B cell (primary cell): ENCODE measurements around the gene IFT20. TPM values are rescaled to one million over a fixed set of nuclear protein-coding genes. Genes with fewer than 3 reads are reported as not detected.

Experiments used
- ATAC-seq: fragments of 200-7000 bp; cut with Tn5 transposase; one replicate; pipeline ENCODE4 v1.10.0; 2021; ENCODE audit warnings: low read depth, mild to moderate bottlenecking, moderate number of reproducible peaks, moderate library complexity
- CTCF ChIA-PET: fragments of 350-600 bp; sonication (Branson Sonifier 250); formaldehyde crosslinking; loops from one replicate; lab custom pipeline; 2021; ENCODE audit warnings: antibody characterized with exemption, inconsistent platforms; lab: Charles Lee
- POLR2A ChIA-PET: fragments of 350-600 bp; sonication (Branson Sonifier 250); formaldehyde crosslinking; loops from one replicate; lab custom pipeline; 2021; ENCODE audit warnings: antibody characterized with exemption; lab: Charles Lee
- DNase-seq: peaks from one replicate; pipeline ENCODE4 v3.0.0; 2013
- H2AFZ ChIP-seq: 2 replicates; pipeline ENCODE4 v1.6.1; 2012; ENCODE audit warnings: mild to moderate bottlenecking, low read depth, low read length; ENCODE audit not compliant: insufficient read depth, poor library complexity, severe bottlenecking
- H3K27ac ChIP-seq, 2 donors: 1 replicate in 1 of 2; 2 replicates in 1 of 2; pipeline ENCODE4 v1.5.1; 2012 to 2013; ENCODE audit warnings: low read length in 2 of 2, mild to moderate bottlenecking in 2 of 2, moderate library complexity in 1 of 2
- H3K27me3 ChIP-seq, 4 experiments: fragments of 200-600 bp in 1 of 4; sonication (generic) in 1 of 4; replicated peaks in 1 of 4; 1 replicate in 2 of 4; 2 replicates in 2 of 4; pipeline versions ENCODE4 v1.6.1 to v1.7.0; 2013 to 2016; ENCODE audit warnings: low read length in 3 of 4, mild to moderate bottlenecking in 2 of 4, mixed read lengths in 1 of 4, moderate library complexity in 1 of 4; ENCODE audit not compliant: insufficient read depth in 4 of 4, control insufficient read depth in 3 of 4; ENCODE audit errors: control extremely low read depth in 1 of 4
- H3K36me3 ChIP-seq, 2 experiments: replicated peaks in 1 of 2; 1 replicate in 1 of 2; 2 replicates in 1 of 2; pipeline versions ENCODE4 v1.6.1 to v1.7.1; 2013; ENCODE audit warnings: low read length in 1 of 2; ENCODE audit not compliant: insufficient read depth in 2 of 2, control insufficient read depth in 1 of 2; ENCODE audit errors: control extremely low read depth in 1 of 2, extremely low read depth in 1 of 2
- H3K4me1 ChIP-seq, 2 donors: fragments of 200-600 bp in 1 of 2; sonication (generic) in 1 of 2; 1 replicate in 1 of 2; 2 replicates in 1 of 2; pipeline versions ENCODE4 v1.5.1 to v1.6.1; 2013 to 2017; ENCODE audit warnings: low read length in 2 of 2; ENCODE audit not compliant: control insufficient read depth in 2 of 2, insufficient read depth in 2 of 2
- H3K4me2 ChIP-seq: replicated peaks from 2 replicates; pipeline ENCODE3; 2012; ENCODE audit warnings: mild to moderate bottlenecking, low read depth, low read length; ENCODE audit not compliant: poor library complexity, severe bottlenecking
- H3K4me3 ChIP-seq, 5 experiments: fragments of 200-600 bp in 1 of 5; sonication (generic) in 1 of 5; 1 replicate in 3 of 5; 2 replicates in 2 of 5; pipeline versions ENCODE4 v1.5.1 to v1.7.0; 2011 to 2016; ENCODE audit warnings: low read length in 4 of 5, mild to moderate bottlenecking in 4 of 5, low read depth in 2 of 5, control low read depth in 1 of 5, moderate library complexity in 1 of 5; ENCODE audit not compliant: insufficient read depth in 1 of 5; ENCODE audit errors: control extremely low read depth in 1 of 5, extremely low read depth in 1 of 5
- H3K79me2 ChIP-seq: fragments of 200-600 bp; sonication (generic); one replicate; pipeline ENCODE4 v1.6.0; 2016; ENCODE audit warnings: low read length; ENCODE audit not compliant: control insufficient read depth, insufficient read depth
- H3K9ac ChIP-seq: fragments of 200-600 bp; sonication (generic); 2 replicates; pipeline ENCODE4 v1.6.1; 2017; ENCODE audit warnings: mild to moderate bottlenecking, low read length, moderate library complexity
- H3K9me3 ChIP-seq, 3 donors: one replicate each; pipeline versions ENCODE4 v1.6.1 to v1.7.1; 2013; ENCODE audit warnings: low read length in 2 of 3; ENCODE audit not compliant: control insufficient read depth in 2 of 3, insufficient read depth in 1 of 3; ENCODE audit errors: control extremely low read depth in 1 of 3
- H4K20me1 ChIP-seq: 2 replicates; pipeline ENCODE4 v1.6.0; 2012; ENCODE audit warnings: mild to moderate bottlenecking, low read length; ENCODE audit not compliant: insufficient read depth, control insufficient read depth, poor library complexity, severe bottlenecking
- H3K27ac Mint-ChIP-seq: one replicate; pipeline ENCODE4 v1.8.0; 2021; ENCODE audit warnings: mixed read lengths
- H3K27me3 Mint-ChIP-seq: one replicate; pipeline ENCODE4 v1.8.0; 2021; ENCODE audit warnings: mixed read lengths
- H3K4me1 Mint-ChIP-seq: one replicate; pipeline ENCODE4 v1.8.0; 2021; ENCODE audit warnings: mixed read lengths
- H3K4me3 Mint-ChIP-seq: one replicate; pipeline ENCODE4 v1.8.0; 2021; ENCODE audit warnings: mixed read lengths
- H3K9me3 Mint-ChIP-seq: one replicate; pipeline ENCODE4 v1.8.0; 2022; ENCODE audit warnings: mixed read lengths; ENCODE audit not compliant: insufficient read depth
- EZH2 ChIP-seq: IDR thresholded peaks from 2 replicates; pipeline ENCODE4 v1.6.1; 2012; ENCODE audit warnings: borderline replicate concordance, low read depth, mild to moderate bottlenecking, moderate library complexity, low read length; ENCODE audit not compliant: insufficient read depth, poor library complexity, severe bottlenecking
- WGBS: methylation state at CpG from one replicate; pipeline ENCODE4 v1.1.5; 2013; ENCODE audit warnings: missing lambda C conversion rate; ENCODE audit not compliant: insufficient coverage; 5-methylcytosine and 5-hydroxymethylcytosine counted together
- intact Hi-C: fragments of 100-400 bp; cut with micrococcal nuclease; formaldehyde crosslinking; loops from one replicate; pipeline ENCODE4 v1.10.0; 2022
- polyA plus RNA-seq: library from polyadenylated mRNA; depleted of rRNA; stranded (reverse); fragments of >200 nt; gene quantifications from 2 replicates; pipeline ENCODE4 v1.2.3, GENCODE V29; 2012
- total RNA-seq, 2 donors: library from RNA; stranded (reverse); fragments of 120-200 nt in 1 of 2; gene quantifications; 1 replicate in 1 of 2; 2 replicates in 1 of 2; pipeline versions ENCODE4 v1.2.3 to v1.2.4, GENCODE V29; 2013 to 2022
- TF ChIP-seq, protein P1 (sequence below): fragments of 200-600 bp; IDR thresholded peaks from one replicate; pipeline ENCODE4 v1.8.0; 2022; ENCODE audit warnings: antibody characterized with exemption, mild to moderate bottlenecking

The IFT20 gene
- total and polyA plus RNA-seq, 2 donors (not counting 1 experiment from before 2014, with no cell fraction given), result 35.9 to 52.6 TPM

- intact Hi-C loops, result no loop called here
- H3K27me3 Mint-ChIP-seq, result no peaks in the 10 kb centered on the region
These were observed 7.6 kb downstream of the IFT20 start for GRCh38 chr17:28327709-28328108.

DNA sequence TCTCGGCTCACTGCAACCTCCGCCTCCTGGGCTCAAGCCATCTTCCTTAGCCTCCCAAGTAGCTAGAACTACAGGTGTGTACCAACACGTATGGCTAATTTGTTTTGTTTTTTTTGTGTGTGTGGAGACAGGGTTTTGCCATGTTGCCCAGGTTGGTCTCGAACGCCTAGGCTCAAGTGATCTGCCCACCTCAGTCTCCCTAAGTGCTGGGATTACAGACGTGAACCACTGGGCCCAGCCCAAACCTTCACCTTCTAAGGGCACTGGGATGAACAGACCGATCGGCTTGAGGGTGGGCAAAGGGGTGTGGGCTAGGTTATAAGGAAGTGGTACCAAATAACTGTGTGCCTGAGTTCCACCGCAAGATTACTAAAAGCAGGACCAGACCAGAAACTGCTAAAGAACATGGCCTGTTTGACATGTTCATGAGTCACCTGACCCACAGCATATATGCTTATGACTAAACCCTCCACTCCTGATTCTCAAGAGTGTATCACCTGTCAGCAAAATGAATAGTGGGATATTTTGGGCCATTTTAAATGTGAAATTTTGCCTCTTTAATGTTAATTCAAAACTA, 8.2 kb downstream of the IFT20 start:
- no peak for TF ChIP-seq EZH2
- TF ChIP-seq, protein P1, sequence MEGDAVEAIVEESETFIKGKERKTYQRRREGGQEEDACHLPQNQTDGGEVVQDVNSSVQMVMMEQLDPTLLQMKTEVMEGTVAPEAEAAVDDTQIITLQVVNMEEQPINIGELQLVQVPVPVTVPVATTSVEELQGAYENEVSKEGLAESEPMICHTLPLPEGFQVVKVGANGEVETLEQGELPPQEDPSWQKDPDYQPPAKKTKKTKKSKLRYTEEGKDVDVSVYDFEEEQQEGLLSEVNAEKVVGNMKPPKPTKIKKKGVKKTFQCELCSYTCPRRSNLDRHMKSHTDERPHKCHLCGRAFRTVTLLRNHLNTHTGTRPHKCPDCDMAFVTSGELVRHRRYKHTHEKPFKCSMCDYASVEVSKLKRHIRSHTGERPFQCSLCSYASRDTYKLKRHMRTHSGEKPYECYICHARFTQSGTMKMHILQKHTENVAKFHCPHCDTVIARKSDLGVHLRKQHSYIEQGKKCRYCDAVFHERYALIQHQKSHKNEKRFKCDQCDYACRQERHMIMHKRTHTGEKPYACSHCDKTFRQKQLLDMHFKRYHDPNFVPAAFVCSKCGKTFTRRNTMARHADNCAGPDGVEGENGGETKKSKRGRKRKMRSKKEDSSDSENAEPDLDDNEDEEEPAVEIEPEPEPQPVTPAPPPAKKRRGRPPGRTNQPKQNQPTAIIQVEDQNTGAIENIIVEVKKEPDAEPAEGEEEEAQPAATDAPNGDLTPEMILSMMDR, result no peak
- Histone ChIP-seq H3K27ac (no peak overlapping the region), H3K79me2 (peaks cover 7% of the 10 kb centered on the region), H3K4me1 (no peaks in the 10 kb centered on the region), H2AFZ (no peak overlapping the region), H3K27me3 (no peaks in the 10 kb centered on the region), H3K9me3 (no peaks in the 10 kb centered on the region), H3K4me2 (no peak overlapping the region), H3K36me3 (peaks cover 0 to 45% of the 10 kb centered on the region in 2 experiments), H3K9ac (no peak overlapping the region), H3K4me3 (no peak overlapping the region), H4K20me1 (peaks cover 4% of the 10 kb centered on the region)
- H3K27ac Mint-ChIP-seq, result no peak overlapping the region
- ATAC-seq (no peak), DNase-seq (no peak)
- H3K27me3 Mint-ChIP-seq, result no peaks in the 10 kb centered on the region
- no peaks in the 10 kb centered on the region for H3K9me3 Mint-ChIP-seq
- H3K4me3 Mint-ChIP-seq, result no peak overlapping the region
- intact Hi-C loops, result no loop called here
- ChIA-PET CTCF (no interaction called here), POLR2A (no interaction called here)
- H3K4me1 Mint-ChIP-seq, result peaks cover 5% of the 10 kb centered on the region
- 89% methylated on average over 4 of the region's 9 CpGs for WGBS

More at GRCh38 chr17:28327709-28328108, 7.6 kb downstream of the IFT20 start:
- CTCF ChIA-PET, result no interaction called here
- Histone ChIP-seq H3K4me1 (no peaks in the 10 kb centered on the region), H3K9ac (no peak overlapping the region), H3K27ac (no peak overlapping the region), H3K4me3 (no peak overlapping the region), H3K36me3 (peaks cover 0 to 47% of the 10 kb centered on the region in 2 experiments), H3K4me2 (no peak overlapping the region), H4K20me1 (peaks cover 9% of the 10 kb centered on the region), H3K9me3 (no peaks in the 10 kb centered on the region), H3K27me3 (no peaks in the 10 kb centered on the region), H3K79me2 (peaks cover 13% of the 10 kb centered on the region), H2AFZ (no peak overlapping the region)
- no peak for ATAC-seq
- Mint-ChIP-seq H3K4me3 (no peak overlapping the region), H3K4me1 (peaks cover 7% of the 10 kb centered on the region), H3K9me3 (no peaks in the 10 kb centered on the region), H3K27ac (no peak overlapping the region)
- no peak for DNase-seq
- TF ChIP-seq EZH2, result no peak
- TF ChIP-seq, protein P1, result no peak
- 100% methylated on average over 1 of the region's 3 CpGs for WGBS
- POLR2A ChIA-PET, result no interaction called here
